HEK293T (cell line): ENCODE data around the gene HRC.

Experiments used
- BHLHE40 ChIP-seq: fragments of 450-650 bp; IDR thresholded peaks from 2 replicates; pipeline ENCODE4 v1.6.1; 2016; ENCODE audit warnings: mild to moderate bottlenecking, moderate library complexity, borderline replicate concordance
- ELF4 ChIP-seq: fragments of 450-650 bp; IDR thresholded peaks from 2 replicates; pipeline ENCODE4 v1.6.1; 2017; ENCODE audit warnings: antibody characterized with exemption
- SUZ12 ChIP-seq: fragments of 450-650 bp; IDR thresholded peaks from 2 replicates; pipeline ENCODE4 v1.6.1; 2016; ENCODE audit warnings: mild to moderate bottlenecking
- TARDBP ChIP-seq: fragments of 450-650 bp; IDR thresholded peaks from 2 replicates; pipeline ENCODE4 v1.6.1; 2016

DNA sequence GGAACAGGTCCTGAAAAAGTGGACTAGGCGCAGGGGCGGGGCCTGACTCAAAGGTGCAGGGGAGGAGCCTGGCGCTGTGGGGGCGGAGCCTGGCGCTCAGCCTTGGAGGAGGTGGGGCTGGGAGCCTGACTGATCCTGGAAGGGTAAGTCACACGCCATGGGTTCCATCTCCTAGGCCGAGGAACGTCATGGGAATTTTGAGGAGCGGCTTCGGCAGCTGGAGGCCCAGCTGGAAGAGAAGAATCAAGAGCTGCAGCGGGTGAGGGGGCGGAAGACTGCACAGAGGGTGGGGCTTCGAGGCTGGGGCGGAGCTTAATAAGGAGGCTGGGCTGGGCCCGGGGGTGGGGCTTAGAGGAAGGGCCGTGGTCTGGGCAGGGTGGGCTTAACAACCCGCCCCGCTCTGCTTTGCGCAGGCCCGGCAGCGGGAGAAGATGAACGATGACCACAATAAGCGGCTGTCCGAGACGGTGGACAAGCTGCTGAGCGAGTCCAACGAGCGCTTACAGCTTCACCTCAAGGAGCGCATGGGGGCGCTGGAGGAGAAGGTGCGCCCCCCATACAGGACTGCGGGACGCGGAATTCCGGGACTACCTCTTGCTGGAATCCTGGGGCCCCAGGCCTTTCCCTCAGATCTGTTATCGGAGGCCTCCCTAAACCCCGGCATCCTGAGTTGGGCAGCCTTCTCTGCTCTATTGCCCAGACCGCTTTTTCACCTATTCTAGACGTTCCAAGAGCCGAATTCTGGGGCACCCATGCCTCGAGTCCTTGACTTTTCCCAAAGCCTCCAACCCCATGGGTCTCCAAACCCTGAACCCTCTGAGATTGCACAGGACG lies 21.4 kb downstream of the HRC start:
- TF ChIP-seq TARDBP (no peak), BHLHE40 (no peak), ELF4 (no peak), SUZ12 (no peak)
